LNCaP clone FGC (cell line): ENCODE measurements around the gene TTLL9.

Source experiments
- DNase-seq: peaks from one replicate; pipeline ENCODE4 v3.0.0-alpha.2; 2011; ENCODE audit warnings: low read depth
- H3K4me3 ChIP-seq: 2 replicates; pipeline ENCODE4 v1.5.1; 2011; ENCODE audit warnings: mild to moderate bottlenecking, low read depth, low read length, control low read depth
- CTCF ChIP-seq: IDR thresholded peaks from 2 replicates; pipeline ENCODE4 v1.5.1; 2012; ENCODE audit warnings: mild to moderate bottlenecking; ENCODE audit not compliant: control insufficient read depth, insufficient read depth; ENCODE audit errors: extremely low read depth

Gene TTLL9

DNA sequence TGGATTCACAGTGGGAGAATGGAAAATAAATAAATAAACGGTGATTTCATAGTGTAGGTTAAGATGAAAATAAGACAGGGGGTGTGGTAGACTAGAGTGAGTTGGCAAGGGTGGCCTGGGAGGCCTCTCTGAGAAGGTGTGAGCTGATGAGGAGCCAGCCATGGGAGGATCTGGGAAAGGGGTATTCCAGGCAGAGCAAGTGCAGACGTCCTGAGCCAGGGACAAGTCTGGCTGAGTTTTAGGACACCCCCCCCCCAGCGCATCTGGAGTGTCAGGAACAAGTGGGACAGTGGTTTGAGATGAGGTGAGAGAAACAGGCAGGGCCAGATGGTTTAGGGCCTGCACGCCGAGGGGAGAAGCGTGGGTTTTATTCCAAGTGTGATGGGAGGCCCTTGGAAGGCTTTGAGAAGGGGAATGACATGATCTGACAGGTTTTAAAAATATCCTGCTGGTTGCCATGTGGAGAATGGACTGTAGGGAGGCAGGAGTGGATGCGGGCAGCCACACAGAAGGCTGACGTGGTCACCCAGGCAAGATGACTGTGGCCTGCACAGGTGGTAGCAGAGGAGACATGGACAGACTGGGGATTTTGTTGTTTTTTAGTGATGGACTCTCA lies 118.7 kb downstream of the TTLL9 start:
- no peak for DNase-seq
- no peak overlapping the region for H3K4me3 ChIP-seq
- no peak for TF ChIP-seq CTCF

GRCh38 chr20:31990641-31991338 lies 120.4 kb downstream of the TTLL9 start:
- no peak overlapping the region for H3K4me3 ChIP-seq
- TF ChIP-seq CTCF = no peak
- DNase-seq = no peak

DNA sequence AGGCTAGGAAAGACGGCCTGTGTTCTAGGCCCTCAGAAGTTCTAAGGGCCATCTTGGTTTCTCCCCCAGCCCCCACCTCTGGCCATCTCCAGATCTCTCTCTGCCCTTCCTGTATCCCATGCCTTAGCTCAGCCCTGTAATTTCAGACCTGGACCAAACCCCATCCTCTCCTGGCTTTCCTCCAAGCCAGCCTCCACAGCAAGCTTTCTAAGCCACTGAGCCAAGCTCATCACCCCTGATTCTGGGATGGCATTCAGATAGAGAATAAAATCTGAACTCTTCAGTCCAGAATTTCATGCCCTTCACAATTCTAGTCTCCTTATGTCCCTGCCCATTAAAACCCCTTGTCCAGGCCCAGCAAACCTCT lies 120.9 kb downstream of the TTLL9 start:
- TF ChIP-seq CTCF = no peak
- no peak overlapping the region for H3K4me3 ChIP-seq
- no peak for DNase-seq

DNA sequence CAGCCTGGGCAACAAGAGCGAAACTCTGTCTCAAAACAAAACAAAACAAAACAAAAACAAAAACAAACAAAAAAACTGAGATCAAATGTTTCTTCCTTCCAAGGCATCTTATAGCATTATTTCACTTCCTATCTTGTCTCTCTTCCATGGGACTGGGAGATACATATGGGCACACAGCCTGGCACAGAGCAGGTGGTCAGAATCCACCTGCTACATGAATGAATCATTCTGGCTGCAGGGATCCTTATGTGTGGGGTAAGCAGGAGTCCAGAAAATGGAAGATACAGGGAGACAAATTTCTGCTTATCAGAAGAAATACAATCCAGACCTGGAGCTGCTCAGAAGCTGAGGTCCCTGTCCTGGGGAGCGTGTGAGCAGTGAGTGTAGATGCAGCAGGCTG lies 121.7 kb downstream of the TTLL9 start:
- DNase-seq = no peak

More for the DNA sequence above, 121.7 kb downstream of the TTLL9 start:
- H3K4me3 ChIP-seq = no peak overlapping the region
- no peak for TF ChIP-seq CTCF
